HG03045 (cell line): ENCODE data around the gene PFKFB1.

ENCODE experiments used
- ATAC-seq: cut with Tn5 transposase; IDR thresholded peaks from one replicate; pipeline ENCODE4 v1.9.1; 2021; ENCODE audit warnings: mild to moderate bottlenecking, moderate library complexity; ENCODE audit not compliant: unreplicated experiment

The PFKFB1 gene

GRCh38 chrX:54994099-54994498, at the start of gene PFKFB1:
Gene PFKFB1 (minus strand): TSS chrX:54994188. CDS start chrX:54994007, 181 bp downstream.
- no peak for ATAC-seq

GRCh38 chrX:55041514-55041913, 47.5 kb upstream of the PFKFB1 start:
- no peak for ATAC-seq

- ATAC-seq = no peak
These were observed 45.5 kb upstream of the PFKFB1 start for GRCh38 chrX:55039471-55039870.

GRCh38 chrX:55033429-55033828, 39.4 kb upstream of the PFKFB1 start:
- no peak for ATAC-seq

- no peak for ATAC-seq
These were observed 36.5 kb upstream of the PFKFB1 start, which contains the start of gene ALAS2 for GRCh38 chrX:55030271-55031205. Gene ALAS2 (minus strand): TSS chrX:55030977. CDS start chrX:55026000, 4,977 bp downstream.

GRCh38 chrX:55029291-55029690, 35.3 kb upstream of the PFKFB1 start:
- ATAC-seq = no peak

GRCh38 chrX:55028611-55029010, 34.6 kb upstream of the PFKFB1 start:
- ATAC-seq = no peak

GRCh38 chrX:55028040-55028439, 34.1 kb upstream of the PFKFB1 start:
- ATAC-seq = no peak

GRCh38 chrX:55026840-55027239, 32.9 kb upstream of the PFKFB1 start:
- no peak for ATAC-seq

- ATAC-seq = no peak
These were observed 32.2 kb upstream of the PFKFB1 start for GRCh38 chrX:55026143-55026542.

- ATAC-seq = no peak
These were observed 20.9 kb upstream of the PFKFB1 start for GRCh38 chrX:55014897-55015299.

- ATAC-seq = no peak
These were observed 17.3 kb upstream of the PFKFB1 start for GRCh38 chrX:55011294-55011693.

GRCh38 chrX:55008571-55009358, 14.8 kb upstream of the PFKFB1 start:
- no peak for ATAC-seq

GRCh38 chrX:55007656-55008055, 13.7 kb upstream of the PFKFB1 start:
- ATAC-seq = no peak

- ATAC-seq = no peak
These were observed 13.0 kb upstream of the PFKFB1 start for GRCh38 chrX:55006827-55007621.

- no peak for ATAC-seq
These were observed 11.3 kb upstream of the PFKFB1 start for GRCh38 chrX:55005256-55005655.

- no peak for ATAC-seq
These were observed 10.2 kb upstream of the PFKFB1 start for GRCh38 chrX:55004231-55004630.

GRCh38 chrX:54999717-55000598, 6.0 kb upstream of the PFKFB1 start, which contains the start of gene APEX2:
Gene APEX2 (plus strand): TSS chrX:55000363. CDS start chrX:55000423, 60 bp downstream.
- peak; percentile 96 for ATAC-seq

GRCh38 chrX:54995621-54996020, 1.6 kb upstream of the PFKFB1 start:
- ATAC-seq = no peak
